Measurements from ENCODE around the gene FUCA1.

The FUCA1 gene

GRCh38 chr1:23895993-23896392 lies 27.9 kb upstream of the FUCA1 start:
- H3K4me3 ChIP-seq (ENCODE audit: low read depth, low read length): no peak overlapping the region
- no peak for DNase-seq (ENCODE audit: low read depth)
- TF ChIP-seq, protein P1, sequence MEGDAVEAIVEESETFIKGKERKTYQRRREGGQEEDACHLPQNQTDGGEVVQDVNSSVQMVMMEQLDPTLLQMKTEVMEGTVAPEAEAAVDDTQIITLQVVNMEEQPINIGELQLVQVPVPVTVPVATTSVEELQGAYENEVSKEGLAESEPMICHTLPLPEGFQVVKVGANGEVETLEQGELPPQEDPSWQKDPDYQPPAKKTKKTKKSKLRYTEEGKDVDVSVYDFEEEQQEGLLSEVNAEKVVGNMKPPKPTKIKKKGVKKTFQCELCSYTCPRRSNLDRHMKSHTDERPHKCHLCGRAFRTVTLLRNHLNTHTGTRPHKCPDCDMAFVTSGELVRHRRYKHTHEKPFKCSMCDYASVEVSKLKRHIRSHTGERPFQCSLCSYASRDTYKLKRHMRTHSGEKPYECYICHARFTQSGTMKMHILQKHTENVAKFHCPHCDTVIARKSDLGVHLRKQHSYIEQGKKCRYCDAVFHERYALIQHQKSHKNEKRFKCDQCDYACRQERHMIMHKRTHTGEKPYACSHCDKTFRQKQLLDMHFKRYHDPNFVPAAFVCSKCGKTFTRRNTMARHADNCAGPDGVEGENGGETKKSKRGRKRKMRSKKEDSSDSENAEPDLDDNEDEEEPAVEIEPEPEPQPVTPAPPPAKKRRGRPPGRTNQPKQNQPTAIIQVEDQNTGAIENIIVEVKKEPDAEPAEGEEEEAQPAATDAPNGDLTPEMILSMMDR (IDR thresholded peaks at IDR 0.05; ENCODE audit: insufficient read depth, low read depth, low read length, missing control alignments): no peak

- DNase-seq (ENCODE audit: low read depth): no peak
- no peak overlapping the region for H3K4me3 ChIP-seq (ENCODE audit: low read depth, low read length)
- TF ChIP-seq, protein P1 (IDR thresholded peaks at IDR 0.05; ENCODE audit: insufficient read depth, low read depth, low read length, missing control alignments): no peak
Measured at GRCh38 chr1:23895082-23895481, 27.0 kb upstream of the FUCA1 start.

- peak overlapping the region; percentile 49 for H3K4me3 ChIP-seq (ENCODE audit: low read depth, low read length)
- TF ChIP-seq, protein P1 (IDR thresholded peaks at IDR 0.05; ENCODE audit: insufficient read depth, low read depth, low read length, missing control alignments): no peak
- DNase-seq (ENCODE audit: low read depth): peak; percentile 80
Measured at GRCh38 chr1:23889074-23889473, 21.0 kb upstream of the FUCA1 start.

DNA sequence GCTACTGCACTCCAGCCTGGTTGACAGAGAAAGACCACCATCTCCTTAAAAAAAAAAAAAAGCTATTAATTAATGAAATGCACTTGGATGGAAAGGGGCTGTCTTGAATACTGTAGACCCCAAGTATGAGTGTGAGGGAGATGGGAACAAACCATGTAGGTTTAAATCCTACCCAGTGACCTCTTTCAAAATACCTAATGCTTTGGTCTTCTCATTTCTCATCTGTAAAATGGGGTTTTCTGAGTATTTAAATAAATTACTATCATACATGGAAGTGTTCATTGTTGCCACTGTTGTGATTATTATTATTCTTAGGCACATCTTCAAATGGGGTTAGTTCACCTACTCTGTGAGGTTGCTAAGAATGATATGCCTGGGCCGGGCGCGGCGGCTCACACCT lies 17.1 kb upstream of the FUCA1 start:
- H3K4me3 ChIP-seq (ENCODE audit: low read depth, low read length): no peak overlapping the region
- TF ChIP-seq, protein P1 (IDR thresholded peaks at IDR 0.05; ENCODE audit: insufficient read depth, low read depth, low read length, missing control alignments): no peak
- DNase-seq (ENCODE audit: low read depth): no peak

GRCh38 chr1:23882746-23883145 lies 14.7 kb upstream of the FUCA1 start:
- TF ChIP-seq, protein P1 (IDR thresholded peaks at IDR 0.05; ENCODE audit: insufficient read depth, low read depth, low read length, missing control alignments): no peak
- no peak for DNase-seq (ENCODE audit: low read depth)
- H3K4me3 ChIP-seq (ENCODE audit: low read depth, low read length): no peak overlapping the region

DNA sequence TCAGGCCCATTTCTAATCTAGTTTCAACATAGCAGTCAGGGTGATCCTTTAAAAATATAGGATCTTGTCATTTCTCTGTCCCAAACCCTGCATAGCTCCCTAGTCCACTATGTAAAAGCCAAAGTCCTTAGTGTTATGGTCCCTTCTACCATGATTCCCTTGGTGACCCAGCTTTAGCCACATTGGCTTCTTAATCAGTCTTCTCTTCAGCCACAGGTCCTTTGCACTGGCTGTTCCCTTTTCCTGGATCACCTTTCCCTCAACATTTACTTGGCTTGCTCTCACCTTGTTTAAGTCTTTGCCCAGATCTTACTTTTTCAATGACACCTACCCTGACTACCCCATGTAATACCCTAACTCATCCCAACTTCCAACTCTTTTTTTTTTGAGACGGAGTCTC lies 11.7 kb upstream of the FUCA1 start:
- TF ChIP-seq, protein P1 (IDR thresholded peaks at IDR 0.05; ENCODE audit: insufficient read depth, low read depth, low read length, missing control alignments): no peak
- DNase-seq (ENCODE audit: low read depth): no peak
- H3K4me3 ChIP-seq (ENCODE audit: low read depth, low read length): no peak overlapping the region

DNA sequence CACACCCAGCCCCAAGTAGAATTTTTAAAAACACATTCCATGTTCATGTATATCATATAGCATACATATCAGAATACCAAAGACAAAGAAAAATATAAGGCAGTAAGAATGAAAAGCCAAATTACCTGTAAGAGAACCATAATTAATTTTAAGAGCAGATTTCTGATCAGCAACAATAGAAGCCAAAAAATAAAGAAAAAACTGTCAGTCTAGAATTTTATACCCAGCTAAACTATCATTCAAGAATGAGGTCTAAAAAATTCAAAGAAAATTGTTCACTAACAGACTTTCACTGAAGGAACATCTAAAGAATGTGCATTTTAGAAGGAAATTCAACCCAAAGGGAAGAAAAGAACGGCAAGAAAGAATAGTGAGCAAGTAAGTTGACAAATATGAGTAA lies 10.6 kb upstream of the FUCA1 start:
- TF ChIP-seq, protein P1 (IDR thresholded peaks at IDR 0.05; ENCODE audit: insufficient read depth, low read depth, low read length, missing control alignments): no peak
- no peak for DNase-seq (ENCODE audit: low read depth)

More for the DNA sequence above, 10.6 kb upstream of the FUCA1 start:
- H3K4me3 ChIP-seq (ENCODE audit: low read depth, low read length): no peak overlapping the region

All from GM12865 (cell line).